ENCODE results near the gene IPMK. TPM values are rescaled to one million over a fixed set of nuclear protein-coding genes. Genes with fewer than 3 reads are reported as not detected.

IPMK gene
- total and polyA plus RNA-seq, 9 of the 15 experiments (the other 6 are each of a cell fraction or from before 2014, with no cell fraction given) = 0.98 to 4.4 (median 2.7) TPM

DNA sequence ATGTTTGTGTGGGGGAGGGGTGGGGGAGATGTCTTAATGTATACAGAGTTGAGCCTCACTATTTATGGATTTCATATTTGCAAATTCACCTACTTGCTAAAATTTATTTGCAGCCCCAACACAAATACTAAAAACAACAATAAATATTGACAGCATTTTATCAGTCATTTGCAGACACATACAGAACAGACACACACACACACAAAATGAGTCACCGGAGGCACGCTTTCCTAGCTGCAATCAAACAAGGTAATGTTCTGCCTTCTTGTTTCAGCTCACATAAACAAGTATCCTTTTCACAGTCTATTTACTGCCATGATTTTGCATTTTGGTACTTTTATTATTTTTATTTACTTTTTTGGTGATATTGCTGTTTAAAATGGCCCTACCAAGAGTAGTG lies 88.5 kb downstream of the IPMK start:
- Histone ChIP-seq H3K4me1 (replicated peaks in 1 of 2; ENCODE audit: control insufficient read depth in 2 of 2, insufficient read depth in 2 of 2, low read length in 2 of 2) (peaks cover 0 to 16% of the 10 kb centered on the region in 2 experiments; a peak in 2 of 5 replicates), H3K27me3 (ENCODE audit: control insufficient read depth in 2 of 2, insufficient read depth in 2 of 2, low read length in 2 of 2) (no peaks in the 10 kb centered on the region; a peak in 1 of 5 replicates), H3K4me2 (ENCODE audit: insufficient read depth, low read length) (peak overlapping the region; percentile 6; the same call in 1 of the 2 replicates), H3K9me1 (ENCODE audit: control insufficient read depth, insufficient read depth, low read length) (peaks cover 4% of the 10 kb centered on the region), H3K36me3 (ENCODE audit: control insufficient read depth, insufficient read depth, low read length) (no peaks in the 10 kb centered on the region), H4K20me1 (replicated peaks; ENCODE audit: control insufficient read depth, insufficient read depth, low read length) (no peaks in the 10 kb centered on the region), H3K4me3 (no peak overlapping the region), H2AFZ (ENCODE audit: low read depth, low read length) (peak overlapping the region; percentile 69), H3K79me2 (ENCODE audit: control insufficient read depth, insufficient read depth, low read length) (no peaks in the 10 kb centered on the region), H3K9ac (ENCODE audit: insufficient read depth in 1 of 2, low read depth in 2 of 2, low read length in 2 of 2) (no peak overlapping the region), H3K9me3 (replicated peaks; ENCODE audit: control insufficient read depth, insufficient read depth, low read depth, low read length) (no peaks in the 10 kb centered on the region), H3K27ac (ENCODE audit: extremely low read depth, low read depth, low read length) (peak overlapping the region; percentile 48; the same call in 2 of the 3 replicates)
- ATAC-seq (peak; percentile 60), DNase-seq (ENCODE audit: extremely low read depth in 1 of 4, low spot score in 3 of 4) (peak in 2 of 4 experiments; percentile 37 to 52), FAIRE-seq (peak; percentile 77)
- no TSS peak for BruUV-seq (replicated peaks)
- ChIA-PET POLR2A (interaction anchor here (0.8 to 1.1 kb wide), 2 partner anchors 10 to 23 kb away, joined by 3 read pairs; no protein-coding TSS in a partner anchor), CTCF (ENCODE audit: low intra/inter-chr PET ratio) (interaction anchor here (2.6 to 5.0 kb wide), 2 partner anchors 113 to 206 kb away, joined by 10 to 66 read pairs; partner anchors contain the start of gene TFAM)
- in situ Hi-C loops (cut with MboI) = no loop called here
- intact Hi-C loops (cut with micrococcal nuclease) = loop anchor here (5.0 to 10.0 kb wide), 3 partner anchors 88 to 1443 kb away; partner anchors contain the start of genes CISD1 and IPMK
- WGBS (ENCODE audit: insufficient coverage, low coverage, missing lambda C conversion rate) = 17% methylated on average over 2 of the region's 2 CpGs
- TF ChIP-seq SOX6 (IDR thresholded peaks at IDR 0.05) (0 out of 2 replicates have a peak, but pooled peaks have one; percentile 20), FOXK2 (conservative IDR thresholded peaks at IDR 0.05 in 1 of 2, IDR thresholded peaks at IDR 0.05 in 1 of 2; ENCODE audit: low read depth in 2 of 2) (peak in 1 of 2 experiments; percentile 27; a peak in 1 of 4 replicates), TCF3 (CRISPR knock-in tag; IDR thresholded peaks at IDR 0.05) (peak; percentile 71), HDAC6 (IDR thresholded peaks at IDR 0.05; ENCODE audit: low read depth, low read length) (no peak), EHMT2 (IDR thresholded peaks at IDR 0.05) (no peak), EP300 (IDR thresholded peaks at IDR 0.05; ENCODE audit: low read length) (peak; percentile 50; the same call in 1 of the 2 replicates), SMARCC2 (IDR thresholded peaks at IDR 0.05; ENCODE audit: low read depth) (peak; percentile 60; the same call in 1 of the 2 replicates), TAL1 (IDR thresholded peaks at IDR 0.05) (peak; percentile 48), ZC3H11A (IDR thresholded peaks at IDR 0.05; ENCODE audit: low read depth, low read length) (no peak), DPF2 (IDR thresholded peaks at IDR 0.05) (peak; percentile 76), ARID1B (IDR thresholded peaks at IDR 0.05) (peak; percentile 86), MTA2 (IDR thresholded peaks at IDR 0.05; ENCODE audit: low read depth) (0 out of 2 replicates have a peak, but pooled peaks have one; percentile 39), BHLHE40 (IDR thresholded peaks at IDR 0.05; ENCODE audit: low read length) (peak; percentile 80), CBFA2T3 (IDR thresholded peaks at IDR 0.05) (peak; percentile 70), GATA2 (CRISPR knock-in tag; IDR thresholded peaks at IDR 0.05) (peak; percentile 10; the same call in 1 of the 2 replicates), PURB (CRISPR knock-in tag; IDR thresholded peaks at IDR 0.05; ENCODE audit: low read depth) (no peak), MCM3 (IDR thresholded peaks at IDR 0.05) (no peak), JUN (IDR thresholded peaks at IDR 0.05; ENCODE audit: borderline replicate concordance, low read depth, low read length) (peak; percentile 86), JUN (CRISPR knock-in tag; IDR thresholded peaks at IDR 0.05; ENCODE audit: borderline replicate concordance) (no peak), HNRNPUL1 (IDR thresholded peaks at IDR 0.05; ENCODE audit: low read length) (no peak)
- TF ChIP-seq, protein P1, sequence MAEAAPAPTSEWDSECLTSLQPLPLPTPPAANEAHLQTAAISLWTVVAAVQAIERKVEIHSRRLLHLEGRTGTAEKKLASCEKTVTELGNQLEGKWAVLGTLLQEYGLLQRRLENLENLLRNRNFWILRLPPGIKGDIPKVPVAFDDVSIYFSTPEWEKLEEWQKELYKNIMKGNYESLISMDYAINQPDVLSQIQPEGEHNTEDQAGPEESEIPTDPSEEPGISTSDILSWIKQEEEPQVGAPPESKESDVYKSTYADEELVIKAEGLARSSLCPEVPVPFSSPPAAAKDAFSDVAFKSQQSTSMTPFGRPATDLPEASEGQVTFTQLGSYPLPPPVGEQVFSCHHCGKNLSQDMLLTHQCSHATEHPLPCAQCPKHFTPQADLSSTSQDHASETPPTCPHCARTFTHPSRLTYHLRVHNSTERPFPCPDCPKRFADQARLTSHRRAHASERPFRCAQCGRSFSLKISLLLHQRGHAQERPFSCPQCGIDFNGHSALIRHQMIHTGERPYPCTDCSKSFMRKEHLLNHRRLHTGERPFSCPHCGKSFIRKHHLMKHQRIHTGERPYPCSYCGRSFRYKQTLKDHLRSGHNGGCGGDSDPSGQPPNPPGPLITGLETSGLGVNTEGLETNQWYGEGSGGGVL (CRISPR knock-in tag; IDR thresholded peaks at IDR 0.05) = no peak
- TF ChIP-seq, protein P2, sequence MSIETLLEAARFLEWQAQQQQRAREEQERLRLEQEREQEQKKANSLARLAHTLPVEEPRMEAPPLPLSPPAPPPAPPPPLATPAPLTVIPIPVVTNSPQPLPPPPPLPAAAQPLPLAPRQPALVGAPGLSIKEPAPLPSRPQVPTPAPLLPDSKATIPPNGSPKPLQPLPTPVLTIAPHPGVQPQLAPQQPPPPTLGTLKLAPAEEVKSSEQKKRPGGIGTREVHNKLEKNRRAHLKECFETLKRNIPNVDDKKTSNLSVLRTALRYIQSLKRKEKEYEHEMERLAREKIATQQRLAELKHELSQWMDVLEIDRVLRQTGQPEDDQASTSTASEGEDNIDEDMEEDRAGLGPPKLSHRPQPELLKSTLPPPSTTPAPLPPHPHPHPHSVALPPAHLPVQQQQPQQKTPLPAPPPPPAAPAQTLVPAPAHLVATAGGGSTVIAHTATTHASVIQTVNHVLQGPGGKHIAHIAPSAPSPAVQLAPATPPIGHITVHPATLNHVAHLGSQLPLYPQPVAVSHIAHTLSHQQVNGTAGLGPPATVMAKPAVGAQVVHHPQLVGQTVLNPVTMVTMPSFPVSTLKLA (conservative IDR thresholded peaks at IDR 0.05) = peak in 1 of 2 experiments; percentile 62; a peak in 2 of 4 replicates
